ENCODE data around the gene ZFYVE26.

ZFYVE26 gene

DNA sequence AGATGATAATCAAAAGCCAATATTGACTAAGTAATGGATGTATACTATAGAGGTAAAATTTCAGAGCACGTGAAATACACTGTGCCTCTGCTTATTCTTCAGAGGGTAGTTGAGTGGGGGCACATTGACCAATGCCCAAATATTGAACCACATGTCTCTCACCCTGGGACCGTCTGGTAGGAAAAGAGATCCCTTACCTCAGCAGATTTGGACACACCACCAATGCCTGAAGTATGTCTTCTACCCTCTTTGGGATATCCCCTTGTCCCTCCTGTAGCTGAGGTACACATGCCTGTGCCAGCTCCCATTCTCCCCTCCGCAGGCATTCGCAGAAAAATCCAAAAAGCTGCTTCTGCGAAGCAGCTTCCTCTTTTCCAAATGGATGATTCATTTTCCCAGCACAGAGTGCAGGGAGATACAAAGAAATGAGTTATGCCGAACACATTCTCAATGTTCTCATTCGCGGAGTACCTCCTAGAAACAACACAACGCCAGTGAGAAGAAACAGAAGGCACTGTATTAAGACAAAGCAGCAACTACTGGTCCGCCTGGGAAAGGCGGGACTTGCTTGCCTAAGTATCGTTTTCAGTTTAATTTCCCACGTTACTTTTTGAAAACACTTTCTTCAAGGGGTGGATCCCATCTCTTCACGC is 691 bp downstream of the ZFYVE26 start:
- DNase-seq, result peak; percentile 49

DNA sequence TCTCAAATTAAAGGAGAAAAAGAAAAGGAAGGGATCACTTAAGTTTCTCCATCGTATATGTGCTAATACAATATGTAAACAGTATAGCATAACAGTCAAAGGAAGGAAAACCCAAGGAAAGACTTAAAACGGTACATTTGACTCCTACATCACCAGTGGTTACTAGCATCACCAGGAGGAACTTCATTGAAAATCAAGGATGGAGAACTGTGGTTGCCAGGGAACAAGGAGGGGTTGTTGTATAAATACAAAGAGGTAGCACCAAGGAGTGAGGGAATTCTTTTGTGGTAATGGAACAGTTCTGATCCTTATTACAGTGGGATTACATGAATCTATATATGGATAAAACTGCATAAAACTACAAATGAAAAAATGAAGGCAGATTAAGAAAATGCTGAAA is 1.6 kb downstream of the ZFYVE26 start:
- DNase-seq, result no peak

DNA sequence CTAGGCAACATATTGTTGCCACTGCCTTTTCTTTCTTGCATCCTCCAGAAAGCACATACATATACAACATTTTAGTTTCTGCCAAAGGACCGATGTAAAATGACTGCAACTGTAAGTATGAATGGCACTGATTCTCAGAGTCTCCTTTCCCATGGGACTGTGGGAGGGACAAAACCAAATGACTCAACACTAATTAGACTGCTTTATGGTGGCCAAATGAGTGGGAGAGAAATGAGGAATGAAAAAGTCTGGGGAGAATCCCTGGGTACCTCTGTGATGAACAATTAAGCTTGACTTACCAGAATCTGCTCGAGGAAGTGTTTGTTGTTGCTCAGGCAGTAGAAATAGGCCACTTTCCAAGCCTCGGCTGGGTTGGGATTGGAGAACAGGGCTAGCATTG is 10.1 kb downstream of the ZFYVE26 start:
- DNase-seq, result no peak

DNA sequence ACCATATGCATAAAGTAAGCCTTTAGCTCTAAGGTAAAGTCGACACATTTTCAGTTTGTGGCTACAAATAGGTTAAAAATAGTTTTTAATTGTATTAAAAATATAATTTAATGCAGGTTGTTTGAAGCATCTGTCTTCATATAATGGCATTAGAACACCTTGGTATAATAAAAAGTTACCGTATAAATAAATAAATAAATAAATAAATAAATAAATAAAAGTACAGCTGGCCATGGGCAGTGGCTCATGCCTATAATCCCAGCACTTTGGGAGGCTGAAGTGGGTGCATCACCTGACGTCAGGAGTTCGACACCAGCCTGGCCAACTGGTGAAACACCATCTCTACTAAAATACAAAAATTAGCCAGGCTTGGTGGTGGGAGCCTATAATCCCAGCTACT is 15.6 kb downstream of the ZFYVE26 start:
- DNase-seq, result no peak

DNA sequence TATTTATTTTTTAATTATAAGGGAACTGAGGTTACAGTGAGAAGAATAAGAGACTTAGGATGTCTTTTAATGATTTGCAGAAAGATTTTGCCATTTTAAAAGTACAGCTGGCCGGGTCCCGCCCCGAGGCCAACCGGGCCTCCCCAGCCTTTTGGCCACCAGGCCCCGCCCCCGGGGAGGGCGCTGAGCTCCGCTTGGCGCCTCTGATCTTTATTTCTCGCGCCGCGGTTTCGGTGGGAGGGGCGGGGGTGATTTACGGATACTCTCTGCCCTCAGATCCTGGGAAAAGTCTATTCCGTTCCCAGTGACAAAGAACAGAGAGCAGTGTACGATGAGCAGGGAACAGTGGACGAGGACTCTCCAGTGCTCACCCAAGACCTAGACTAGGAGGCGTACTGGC is 17.7 kb downstream of the ZFYVE26 start:
- DNase-seq, result no peak

DNA sequence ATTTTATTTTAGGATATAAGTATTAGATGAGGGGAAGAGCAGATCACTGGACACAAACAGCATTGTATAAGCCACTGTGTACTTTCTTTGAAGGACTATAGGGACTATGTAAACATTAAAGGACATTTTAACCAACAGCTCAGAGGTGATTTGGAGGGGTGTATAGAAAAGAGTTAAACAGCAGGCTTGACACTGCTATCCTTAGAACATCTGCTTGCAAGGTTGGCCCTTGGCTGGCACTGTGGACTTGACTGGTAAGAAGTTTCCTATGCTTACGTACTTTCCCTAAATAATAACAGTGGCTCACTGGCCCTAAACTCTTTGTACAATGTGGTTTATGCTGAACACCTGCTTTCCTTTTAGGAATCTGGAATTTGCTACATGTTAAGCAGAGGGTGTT is 28.7 kb downstream of the ZFYVE26 start:
- DNase-seq, result no peak

DNA sequence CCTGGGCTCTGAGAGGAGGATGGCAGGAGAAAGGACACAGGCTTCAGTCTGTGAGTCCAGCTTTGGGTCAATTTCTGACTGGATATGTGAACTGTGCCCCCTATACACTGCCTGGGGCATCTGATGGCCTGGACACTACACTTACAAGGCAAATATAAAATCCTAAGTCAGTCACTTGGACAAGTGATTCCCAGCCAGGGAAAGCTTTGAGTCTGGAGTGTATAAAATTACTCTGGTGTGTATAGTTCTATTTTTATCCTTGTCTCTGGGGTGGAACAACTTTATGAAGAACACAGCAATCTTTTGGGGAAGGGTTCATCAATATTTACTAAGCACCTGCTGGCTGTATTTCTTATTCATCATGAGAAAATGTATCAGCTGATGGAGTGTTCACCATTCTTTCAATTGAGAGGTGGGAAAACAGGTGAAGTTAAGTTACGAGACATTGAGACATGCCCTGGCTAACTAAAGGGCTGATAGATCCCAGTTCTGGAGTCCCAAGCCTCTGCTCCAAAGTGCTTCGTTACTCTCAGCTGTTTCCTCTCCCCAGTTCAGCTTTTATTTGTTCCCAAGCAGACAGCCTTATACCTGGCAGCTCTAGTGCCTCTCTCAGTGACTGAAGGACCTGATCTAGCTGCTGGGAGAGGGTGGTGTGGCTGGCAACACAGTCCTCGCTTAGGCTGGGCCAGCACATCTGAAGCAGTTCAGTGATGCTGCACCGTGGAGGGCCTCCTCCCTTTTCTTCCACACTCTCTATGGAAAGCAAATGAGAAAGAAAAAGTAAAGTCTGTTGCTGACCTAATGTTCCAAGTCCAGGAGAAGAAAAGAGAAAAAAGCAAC is 30.9 kb downstream of the ZFYVE26 start:
- DNase-seq, result no peak

DNA sequence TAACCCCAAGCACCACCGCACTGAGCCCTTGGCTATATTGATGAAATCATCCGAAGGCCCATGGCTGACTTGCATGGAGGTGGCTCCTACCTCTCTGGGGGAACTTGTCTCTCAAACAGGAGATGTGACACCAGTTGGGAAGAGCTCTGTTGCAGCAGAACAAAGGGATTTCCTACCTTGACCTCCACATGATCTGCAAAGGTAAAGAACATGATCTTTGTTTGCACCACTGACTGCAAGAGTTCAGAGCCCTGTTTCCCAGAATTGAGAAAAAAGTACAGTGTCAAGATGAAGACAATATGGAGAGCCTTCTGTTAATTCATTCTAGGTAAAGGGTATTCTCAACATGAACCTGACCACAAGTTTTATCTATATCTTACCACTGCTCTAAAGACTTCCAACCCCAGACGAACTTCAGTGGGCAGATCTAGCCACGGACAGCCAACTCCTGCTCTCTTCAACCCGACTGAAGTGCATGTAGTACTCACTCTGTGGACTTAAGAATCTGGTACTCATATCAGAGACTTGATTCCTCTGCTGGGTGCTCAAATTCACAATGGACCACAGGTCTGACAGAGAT is 32.1 kb downstream of the ZFYVE26 start:
- DNase-seq, result no peak

DNA sequence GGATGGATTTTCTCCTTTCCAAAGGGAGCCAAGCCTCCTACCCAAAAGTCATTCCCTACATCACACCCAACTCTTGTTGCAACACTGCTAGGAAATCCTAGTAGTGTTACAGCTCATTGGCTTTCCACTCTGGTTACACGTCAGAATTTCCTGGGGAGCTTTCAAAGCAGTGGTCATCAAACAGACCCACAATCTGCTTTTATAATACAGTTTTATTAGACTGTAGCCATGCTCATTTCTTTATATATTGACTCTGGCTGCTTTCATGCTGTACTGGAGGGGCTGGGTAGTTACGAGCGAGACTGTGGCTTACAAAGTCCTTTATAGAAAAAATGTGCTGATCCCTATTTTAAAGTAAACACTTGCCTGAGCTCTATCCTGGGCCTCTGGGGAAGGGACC is 34.3 kb downstream of the ZFYVE26 start:
- DNase-seq, result no peak

DNA sequence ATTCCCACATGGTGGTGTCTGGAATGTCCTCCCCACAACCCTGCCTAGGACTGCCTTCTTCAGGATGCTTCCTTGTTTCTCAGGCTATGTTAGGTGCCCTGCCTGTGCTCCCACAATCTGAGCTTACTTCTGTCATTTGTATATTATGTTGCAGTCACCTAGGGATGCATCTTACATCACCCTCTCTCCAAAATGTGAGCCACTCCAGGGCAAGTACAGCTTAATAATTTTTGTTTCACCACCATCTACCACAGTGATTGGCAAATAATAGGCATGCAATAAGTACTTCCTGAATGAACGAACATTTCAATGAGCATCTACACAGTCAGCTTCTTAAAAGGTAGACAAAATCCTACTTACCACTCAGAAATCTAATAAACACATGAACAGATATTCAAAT is 37.6 kb downstream of the ZFYVE26 start:
- no peak for DNase-seq

DNA sequence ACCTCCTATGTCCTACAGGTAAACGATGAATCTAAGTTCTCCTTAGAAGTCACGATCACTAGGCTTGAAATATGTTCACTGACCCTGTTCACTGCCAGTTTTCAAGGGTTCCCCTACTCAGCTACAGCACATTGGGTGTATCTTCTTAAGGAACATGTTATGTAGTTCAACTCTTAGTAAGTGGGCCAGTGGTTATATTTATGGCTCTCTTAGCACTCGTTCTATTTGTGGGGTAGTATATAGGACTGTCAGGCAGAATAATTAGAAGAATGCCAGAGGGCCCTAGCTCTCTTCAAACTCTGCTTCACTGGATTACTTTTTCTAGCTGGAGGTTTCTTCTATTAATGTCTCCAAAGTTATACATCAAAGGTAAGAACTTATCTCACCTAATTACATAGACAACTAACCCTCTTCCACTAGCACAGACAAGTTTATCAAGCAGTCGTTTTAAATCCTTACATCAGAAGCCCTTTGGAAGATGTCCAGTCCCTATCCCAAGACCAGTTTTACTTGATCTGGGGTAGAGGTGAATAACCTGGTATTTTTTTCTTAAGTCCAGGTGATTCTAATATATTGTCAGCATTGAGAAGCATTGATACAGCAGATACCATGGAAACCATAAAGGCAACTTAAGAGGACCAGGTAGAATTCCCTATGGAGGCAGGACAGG is 39.6 kb downstream of the ZFYVE26 start:
- DNase-seq, result no peak

DNA sequence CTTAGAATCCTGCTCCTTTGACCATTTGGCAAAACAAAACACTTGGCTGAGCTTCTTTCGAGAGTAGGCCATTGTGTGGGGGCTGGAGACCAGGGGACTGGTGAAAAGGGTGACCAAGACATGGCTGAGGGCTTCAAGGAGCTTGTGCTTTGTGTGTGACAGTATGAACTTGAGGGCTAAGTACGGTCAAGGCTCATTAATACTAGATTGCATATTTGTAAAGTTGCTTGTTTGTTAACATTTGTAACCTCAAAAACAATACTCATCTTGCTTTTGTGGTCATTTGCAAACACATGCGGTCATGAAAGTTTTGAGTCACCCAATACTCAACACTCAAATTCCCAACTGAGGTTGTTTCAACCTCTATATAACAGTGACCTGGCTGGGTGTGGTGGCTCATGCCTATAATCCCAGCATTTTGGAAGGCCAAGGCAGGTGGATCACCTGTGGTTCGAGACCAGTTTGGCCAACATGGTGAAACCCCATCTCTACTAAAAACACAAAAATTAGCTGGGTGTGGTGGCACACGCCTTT is 42.5 kb downstream of the ZFYVE26 start:
- DNase-seq, result no peak

DNA sequence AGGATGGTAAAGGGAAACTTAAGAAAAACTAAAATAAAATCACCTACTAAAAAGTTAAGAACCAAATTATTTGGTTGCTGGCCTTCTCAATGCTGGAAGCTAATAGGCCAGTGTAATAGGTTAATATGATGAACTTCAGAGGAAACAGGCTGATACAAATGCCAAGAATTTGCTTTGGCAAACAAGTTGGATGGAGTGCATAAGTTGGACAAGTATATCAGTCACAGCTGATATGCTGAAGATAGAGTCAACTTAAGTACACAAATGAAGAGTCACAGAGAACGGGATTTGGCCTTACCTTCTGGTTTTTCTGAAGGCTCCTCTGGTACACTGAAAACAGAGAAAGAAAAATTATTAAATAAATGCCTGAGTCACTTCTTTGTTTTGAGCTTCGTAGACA is 48.2 kb downstream of the ZFYVE26 start:
- DNase-seq, result no peak

DNA sequence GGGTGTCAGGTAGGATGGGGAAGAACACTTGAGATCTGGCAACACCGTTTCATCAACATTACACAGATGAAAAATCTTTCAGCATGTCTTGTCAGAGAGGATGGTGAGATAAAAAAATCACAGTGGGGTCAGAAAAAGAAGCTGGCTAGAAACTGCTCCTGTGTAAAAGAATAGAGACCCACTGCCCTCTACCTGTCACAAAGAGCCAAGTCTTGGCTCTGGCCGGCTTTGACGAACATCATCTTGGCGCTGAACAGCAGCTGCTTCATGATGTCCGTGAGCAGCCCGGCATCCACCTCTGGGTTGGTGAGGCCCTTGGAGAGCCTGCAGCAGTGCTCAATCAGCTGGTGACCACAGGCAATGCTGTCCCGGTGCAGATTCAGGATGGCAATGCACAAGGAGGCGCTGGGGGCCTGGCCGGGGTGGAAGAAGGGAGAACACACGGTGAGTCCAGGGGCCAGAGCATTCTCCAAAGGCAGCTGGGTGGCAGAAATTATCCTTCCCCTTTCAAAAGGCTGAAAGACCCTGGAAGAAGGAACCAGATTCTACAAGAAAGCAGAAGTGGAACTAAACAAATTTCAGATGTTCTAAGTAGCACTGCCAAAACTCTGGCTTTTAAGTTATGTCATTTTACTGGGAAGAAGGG is 50.2 kb downstream of the ZFYVE26 start:
- DNase-seq, result no peak

DNA sequence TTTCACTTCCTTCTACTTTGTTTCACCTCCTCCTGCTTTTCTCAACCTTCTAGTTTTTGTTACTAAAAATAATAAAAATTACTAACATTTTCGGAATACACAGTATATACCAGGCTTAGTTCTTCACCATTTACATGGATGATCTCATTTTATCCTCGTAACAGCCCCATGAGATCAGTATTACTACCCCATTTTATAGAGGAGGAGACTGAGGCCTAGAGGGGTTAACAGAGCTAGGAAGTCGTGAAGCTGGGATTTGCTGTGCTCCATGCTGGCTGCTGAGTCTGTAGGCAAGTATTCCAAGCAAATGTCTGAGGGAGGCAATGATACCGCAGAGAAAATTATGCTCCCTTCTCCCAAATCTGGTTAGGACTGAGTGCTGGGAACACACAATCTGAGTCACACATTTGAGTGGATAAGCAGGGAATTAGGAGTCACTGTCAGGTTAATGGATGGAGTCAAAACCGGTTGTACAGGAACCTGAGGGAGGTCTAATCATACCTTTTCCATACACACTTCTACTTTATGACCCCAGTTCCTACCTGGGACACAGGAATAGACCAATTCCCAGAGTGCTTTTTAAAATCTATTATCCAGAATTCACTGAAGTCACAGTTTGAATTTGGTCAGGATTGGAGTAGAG is 51.1 kb downstream of the ZFYVE26 start:
- no peak for DNase-seq

DNA sequence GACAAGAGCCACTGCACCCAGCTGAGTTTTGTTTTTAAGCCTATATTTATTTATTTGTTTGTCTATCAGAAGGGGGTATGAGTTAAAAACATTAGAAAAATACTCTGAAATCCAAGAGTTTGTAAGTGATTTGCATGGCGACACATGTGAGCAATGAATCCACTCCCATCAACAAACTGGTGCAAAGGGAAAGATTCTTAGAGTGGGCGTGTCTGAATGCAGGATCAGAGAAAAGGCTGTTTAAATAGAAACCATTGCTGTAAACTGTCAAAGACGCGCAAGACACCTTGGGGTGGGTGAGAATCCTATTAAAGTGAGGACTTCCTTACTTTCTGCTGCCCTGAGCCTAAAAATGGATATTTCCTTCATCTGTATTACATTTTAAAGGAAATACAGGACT is 51.9 kb downstream of the ZFYVE26 start:
- DNase-seq, result no peak

DNA sequence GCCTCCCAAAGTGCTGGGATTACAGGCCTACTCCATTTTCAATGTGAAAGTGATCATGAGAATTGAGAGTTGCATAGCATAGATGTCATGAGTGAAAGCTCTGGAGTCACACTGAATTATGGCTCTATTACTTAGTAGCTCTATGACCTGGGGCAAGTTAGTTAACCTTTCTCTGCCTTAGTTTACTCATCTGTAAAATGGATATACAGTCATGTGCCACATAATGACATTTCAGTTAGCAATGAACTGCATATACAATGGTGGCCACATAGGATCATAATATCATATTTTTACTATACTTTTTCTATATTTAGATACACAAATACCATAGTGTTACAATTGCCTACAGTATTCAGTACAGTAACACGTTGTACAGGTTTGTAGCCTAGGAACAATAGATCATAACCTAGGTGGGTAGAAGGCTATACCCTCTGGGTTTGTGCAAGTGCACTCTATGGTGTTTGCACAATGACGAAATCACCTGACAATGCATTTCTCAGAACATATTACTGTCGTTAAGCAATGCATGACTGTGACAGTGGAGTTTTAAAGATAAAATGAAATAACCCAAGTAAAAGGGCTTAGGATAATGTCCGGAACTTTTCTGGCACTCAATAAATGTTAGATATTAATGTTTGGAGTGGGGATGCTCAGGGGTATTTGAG is 53.1 kb downstream of the ZFYVE26 start:
- no peak for DNase-seq

DNA sequence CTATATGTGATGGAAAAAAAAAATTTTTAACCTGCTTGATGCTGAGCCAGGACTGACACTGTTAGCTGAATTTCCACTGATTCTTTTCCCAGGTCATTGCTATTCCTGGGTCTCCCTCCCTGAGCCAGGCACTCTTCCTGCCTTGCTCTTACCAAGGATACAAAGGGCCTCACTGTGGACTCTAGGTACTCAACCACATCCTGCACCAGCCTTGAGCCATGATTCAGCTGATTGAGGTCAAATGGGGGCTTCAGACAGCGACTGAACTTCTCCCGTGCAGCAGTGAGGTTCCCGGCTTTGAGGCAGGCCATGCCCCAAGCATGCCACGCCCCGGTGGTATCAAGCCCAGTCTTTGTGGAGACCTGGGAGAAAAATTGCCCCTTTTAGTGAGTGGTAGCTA is 54.3 kb downstream of the ZFYVE26 start:
- DNase-seq, result no peak

DNA sequence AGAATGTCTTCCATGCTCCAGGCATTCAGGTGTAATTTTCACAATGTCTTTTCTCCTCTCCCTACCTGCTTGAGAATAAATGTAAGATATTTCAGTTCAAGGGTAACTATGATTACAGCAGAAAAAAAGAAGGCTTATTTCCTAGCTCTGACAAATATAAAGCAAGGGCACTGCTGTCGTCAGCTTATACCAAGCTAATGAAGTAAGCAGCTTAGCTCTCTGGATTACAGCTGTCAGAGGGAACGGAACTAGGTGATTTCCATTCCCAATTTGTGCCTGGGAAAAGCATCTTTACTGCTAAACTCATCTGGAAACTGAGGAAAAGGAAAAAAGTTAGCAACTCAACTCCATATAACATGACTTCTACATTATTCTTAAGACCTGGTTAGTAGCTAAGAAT is 56.5 kb downstream of the ZFYVE26 start:
- DNase-seq, result no peak

DNA sequence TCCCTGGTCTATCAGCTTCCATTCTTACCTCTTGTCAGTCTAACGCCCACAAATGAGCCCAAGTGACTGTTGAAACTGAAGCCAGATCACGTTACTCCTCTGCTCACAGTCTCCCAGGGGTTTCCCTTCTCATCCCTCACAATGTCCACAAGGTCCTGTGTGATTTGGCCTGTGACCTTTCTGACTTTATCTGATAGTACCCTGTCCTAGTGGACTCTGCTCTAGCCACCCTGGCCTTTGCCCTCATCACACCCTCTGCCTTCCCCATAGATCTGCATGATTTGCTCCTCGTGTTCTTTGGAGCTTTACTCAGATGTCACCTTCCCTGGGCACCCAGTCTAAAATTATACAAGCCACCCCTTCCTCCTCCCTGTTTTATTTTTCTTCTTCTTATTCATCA is 59.2 kb downstream of the ZFYVE26 start:
- no peak for DNase-seq

DNA sequence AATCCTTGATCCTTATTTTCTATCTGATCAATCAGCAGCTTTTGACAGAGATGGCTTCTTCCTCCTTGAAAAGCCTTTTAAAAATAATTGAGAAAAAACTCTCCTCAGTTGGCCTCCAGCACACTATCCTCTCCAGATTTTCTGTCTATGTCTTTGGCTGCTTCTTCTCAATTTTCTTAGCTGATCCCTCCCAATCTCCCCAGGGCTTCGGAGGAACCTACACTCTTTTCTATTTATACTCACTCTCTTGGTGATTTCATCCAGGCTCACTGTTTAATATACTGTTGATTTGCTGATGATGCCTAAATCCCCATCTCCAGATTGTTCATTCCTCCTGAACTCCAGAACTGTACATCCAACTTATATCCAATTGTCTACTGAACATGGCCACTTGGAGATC is 59.9 kb downstream of the ZFYVE26 start:
- no peak for DNase-seq

Data from eye (tissue), 1 donor.